ENCODE results near the gene SNX8. TPM values are rescaled to one million over a fixed set of nuclear protein-coding genes. Genes with fewer than 3 reads are reported as not detected.
A peak's percentile ranks its signal among the peaks of the same experiment; 100 is the strongest.

SNX8 gene
- total RNA-seq, 1 experiment from 2014 or later, result 40.6 TPM

DNA sequence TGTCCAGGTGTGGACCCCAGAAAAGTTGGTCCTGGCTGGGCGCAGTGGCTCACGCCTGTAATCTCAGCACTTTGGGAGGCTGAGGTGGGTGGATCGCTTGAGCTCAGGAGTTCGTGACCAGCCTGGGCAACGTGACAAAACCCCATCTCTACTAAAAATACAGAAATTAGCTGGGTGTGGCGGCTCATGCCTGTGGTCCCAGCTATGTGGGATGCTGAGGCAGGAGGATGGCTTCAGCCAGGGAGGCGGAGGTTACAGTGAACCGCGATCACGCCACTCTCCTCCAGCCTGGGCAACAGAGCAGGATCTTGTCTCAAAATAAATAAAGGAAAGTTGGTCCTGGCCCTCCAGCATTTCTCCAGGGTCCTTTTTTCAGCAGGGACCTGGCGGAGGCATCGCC is 70.8 kb downstream of the SNX8 start:
- Histone ChIP-seq H2BK12ac (ENCODE audit: insufficient read length, low read depth, low read length) (no peak overlapping the region), H2BK5ac (ENCODE audit: insufficient read length, low read length) (no peak overlapping the region), H3K9ac (ENCODE audit: extremely low read depth, insufficient read length, low read length) (no peak overlapping the region), H4K8ac (replicated peaks; ENCODE audit: insufficient read length, low read depth, low read length) (no peak overlapping the region), H2BK20ac (ENCODE audit: low read depth, low read length, poor library complexity, severe bottlenecking) (no peak overlapping the region), H3K4ac (ENCODE audit: low read depth, low read length) (no peak overlapping the region), H3K4me1 (ENCODE audit: insufficient read depth, low read length) (no peaks in the 10 kb centered on the region; the same call in 1 of the 2 replicates), H3K27me3 (ENCODE audit: insufficient read depth, low read length) (no peaks in the 10 kb centered on the region), H3K56ac (ENCODE audit: insufficient read length, low read depth, low read length) (no peak overlapping the region), H3K79me2 (ENCODE audit: insufficient read depth, low read length) (peaks cover 6% of the 10 kb centered on the region; the same call in 1 of the 2 replicates), H3K14ac (ENCODE audit: insufficient read depth, low read length) (no peak overlapping the region), H3K4me2 (ENCODE audit: insufficient read depth, insufficient read length, low read length) (peak overlapping the region; percentile 79), H2AFZ (ENCODE audit: low read length) (no peak overlapping the region), H3K23me2 (ENCODE audit: insufficient read length, low read depth, low read length, poor library complexity, severe bottlenecking) (peaks cover 7% of the 10 kb centered on the region), H3K9me3 (ENCODE audit: control insufficient read depth, low read depth, low read length) (no peaks in the 10 kb centered on the region), H3T11ph (ENCODE audit: low read length) (no peak overlapping the region), H2BK15ac (ENCODE audit: low read depth, low read length) (no peak overlapping the region), H4K91ac (ENCODE audit: insufficient read length, low read depth, low read length) (no peak overlapping the region), H3K27ac (ENCODE audit: insufficient read length, low read depth, low read length) (no peak overlapping the region), H3K79me1 (ENCODE audit: insufficient read depth, low read depth, low read length, poor library complexity, severe bottlenecking) (no peaks in the 10 kb centered on the region), H3K23ac (ENCODE audit: insufficient read length, low read depth, low read length) (no peak overlapping the region), H3K18ac (ENCODE audit: insufficient read length, low read depth, low read length) (no peak overlapping the region), H4K20me1 (ENCODE audit: control insufficient read depth, insufficient read depth, insufficient read length) (no peaks in the 10 kb centered on the region), H2AK5ac (ENCODE audit: insufficient read length, low read length) (no peak overlapping the region), H4K5ac (ENCODE audit: insufficient read length, low read depth, low read length) (no peak overlapping the region), H2BK120ac (ENCODE audit: low read depth, low read length, poor library complexity, severe bottlenecking) (no peak overlapping the region)
- no peak for DNase-seq
- Mint-ChIP-seq H3K36me3 (ENCODE audit: insufficient read depth in 1 of 3, low read depth in 3 of 3) (peaks cover 11 to 35% (median 24%) of the 10 kb centered on the region in 3 experiments), H3K27me3 (ENCODE audit: low read depth) (no peaks in the 10 kb centered on the region; the same call in 1 of the 2 replicates), H3K9me3 (no peaks in the 10 kb centered on the region), H3K4me1 (peaks cover 11 to 18% of the 10 kb centered on the region in 2 experiments), H3K4me3 (peak overlapping the region; percentile 92 to 96), H3K27ac (0 out of 7 replicates have a peak overlapping the region, but pooled peaks of 1 of the 3 experiments have one; percentile 40)
- TF ChIP-seq, protein P1, sequence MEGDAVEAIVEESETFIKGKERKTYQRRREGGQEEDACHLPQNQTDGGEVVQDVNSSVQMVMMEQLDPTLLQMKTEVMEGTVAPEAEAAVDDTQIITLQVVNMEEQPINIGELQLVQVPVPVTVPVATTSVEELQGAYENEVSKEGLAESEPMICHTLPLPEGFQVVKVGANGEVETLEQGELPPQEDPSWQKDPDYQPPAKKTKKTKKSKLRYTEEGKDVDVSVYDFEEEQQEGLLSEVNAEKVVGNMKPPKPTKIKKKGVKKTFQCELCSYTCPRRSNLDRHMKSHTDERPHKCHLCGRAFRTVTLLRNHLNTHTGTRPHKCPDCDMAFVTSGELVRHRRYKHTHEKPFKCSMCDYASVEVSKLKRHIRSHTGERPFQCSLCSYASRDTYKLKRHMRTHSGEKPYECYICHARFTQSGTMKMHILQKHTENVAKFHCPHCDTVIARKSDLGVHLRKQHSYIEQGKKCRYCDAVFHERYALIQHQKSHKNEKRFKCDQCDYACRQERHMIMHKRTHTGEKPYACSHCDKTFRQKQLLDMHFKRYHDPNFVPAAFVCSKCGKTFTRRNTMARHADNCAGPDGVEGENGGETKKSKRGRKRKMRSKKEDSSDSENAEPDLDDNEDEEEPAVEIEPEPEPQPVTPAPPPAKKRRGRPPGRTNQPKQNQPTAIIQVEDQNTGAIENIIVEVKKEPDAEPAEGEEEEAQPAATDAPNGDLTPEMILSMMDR (conservative IDR thresholded peaks at IDR 0.05), result no peak
- no CpG with 5 or more reads among the region's 12 CpGs for WGBS (ENCODE audit: extremely low coverage, insufficient read length, low lambda C conversion rate)

Measured in H9 (cell line).